ENCODE measurements around the gene MST1. TPM values are rescaled to one million over a fixed set of nuclear protein-coding genes. Genes with fewer than 3 reads are reported as not detected.

The MST1 gene
- total and polyA plus RNA-seq, 2 of the 8 experiments (the other 6 are each of a cell fraction or from before 2014, with no cell fraction given) = 6.2 to 9.5 TPM

- DNase-seq (ENCODE audit: low read depth in 1 of 2, low spot score in 2 of 2) = no peak
- Histone ChIP-seq H3K9ac (replicated peaks in 1 of 4; ENCODE audit: extremely low read depth in 1 of 4, low read depth in 3 of 4, low read length in 3 of 4) (no peak overlapping the region), H3K4me3 (ENCODE audit: extremely low read depth in 1 of 4, insufficient read depth in 2 of 4, low read depth in 3 of 4, low read length in 4 of 4) (no peak overlapping the region), H3K79me2 (ENCODE audit: control insufficient read depth in 1 of 2, insufficient read depth in 2 of 2, low read length in 2 of 2) (no peaks in the 10 kb centered on the region), H3K14ac (ENCODE audit: insufficient read length) (no peak overlapping the region), H2AFZ (ENCODE audit: low read length) (no peak overlapping the region), H4K8ac (ENCODE audit: extremely low read depth, insufficient read depth, low read length) (no peak overlapping the region), H3K4ac (replicated peaks; ENCODE audit: insufficient read length, low read depth, low read length) (no peak overlapping the region), H3K27me3 (replicated peaks in 1 of 4; ENCODE audit: control insufficient read depth in 3 of 4, extremely low read depth in 1 of 4, insufficient read depth in 3 of 4, low read length in 3 of 4) (no peaks in the 10 kb centered on the region), H2BK12ac (ENCODE audit: low read depth, low read length) (no peak overlapping the region), H2BK120ac (replicated peaks; ENCODE audit: low read depth, low read length) (no peak overlapping the region), H4K20me1 (replicated peaks in 1 of 2; ENCODE audit: control insufficient read depth in 1 of 2, insufficient read depth in 2 of 2, low read length in 2 of 2) (no peaks in the 10 kb centered on the region), H2BK20ac (ENCODE audit: low read length) (no peak overlapping the region), H2AK5ac (ENCODE audit: low read depth, low read length) (no peak overlapping the region), H3K79me1 (ENCODE audit: low read depth, low read length) (no peaks in the 10 kb centered on the region), H3K27ac (ENCODE audit: low read depth, low read length) (no peak overlapping the region), H2BK5ac (ENCODE audit: low read depth, low read length) (no peak overlapping the region), H3K4me2 (ENCODE audit: insufficient read depth in 1 of 2, low read depth in 2 of 2, low read length in 2 of 2) (no peak overlapping the region), H3K18ac (ENCODE audit: extremely low read depth, low read length) (no peak overlapping the region), H3K23me2 (ENCODE audit: low read depth, low read length) (no peaks in the 10 kb centered on the region), H3K36me3 (ENCODE audit: control insufficient read depth in 2 of 4, insufficient read depth in 4 of 4, low read length in 3 of 4) (no peaks in the 10 kb centered on the region), H2BK15ac (ENCODE audit: low read length) (no peak overlapping the region), H4K5ac (ENCODE audit: insufficient read length, low read depth, low read length) (no peak overlapping the region), H3K4me1 (replicated peaks in 1 of 4; ENCODE audit: control insufficient read depth in 3 of 4, insufficient read depth in 4 of 4, low read length in 3 of 4) (no peaks in the 10 kb centered on the region; a peak in 1 of 7 replicates), H3K56ac (replicated peaks; ENCODE audit: insufficient read length, low read depth, low read length) (no peak overlapping the region), H4K91ac (replicated peaks; ENCODE audit: insufficient read length, low read length) (no peak overlapping the region), H3K9me3 (ENCODE audit: insufficient read depth in 2 of 2, low read depth in 1 of 2, low read length in 1 of 2) (no peaks in the 10 kb centered on the region), H3K23ac (ENCODE audit: insufficient read length) (no peak overlapping the region)
- no peak for TF ChIP-seq ATF2 (IDR thresholded peaks at IDR 0.05; ENCODE audit: low read length)
- TF ChIP-seq ASH2L (IDR thresholded peaks at IDR 0.05; ENCODE audit: low read length) = no peak
- CTCF ChIA-PET (ENCODE audit: partially characterized antibody) = interaction anchor here (0.8 to 7.9 kb wide), 11 partner anchors 8 to 113 kb away, joined by 3 to 39 read pairs (median 5); no protein-coding TSS in a partner anchor
- no peak for FAIRE-seq
- POLR2A ChIA-PET (ENCODE audit: partially characterized antibody) = interaction anchor here (0.8 to 1.6 kb wide), 2 partner anchors 15 to 51 kb away, joined by 3 read pairs; no protein-coding TSS in a partner anchor
- 93% methylated on average over 36 of the region's 36 CpGs; no CpG with 5 or more reads in 1 of the 2 experiments for WGBS, 2 experiments (ENCODE audit: extremely low coverage in 1 of 2, insufficient coverage in 1 of 2, insufficient read length in 1 of 2, insufficient replicate concordance in 2 of 2, low coverage in 1 of 2, low lambda C conversion rate in 2 of 2, missing lambda C conversion rate in 1 of 2)
These were observed 36.9 kb downstream of the MST1 start for GRCh38 chr3:49652218-49652902.
